Left ventricle myocardium inferior (tissue), 1 donor: ENCODE results near the gene SLC12A5. TPM values are rescaled to one million over a fixed set of nuclear protein-coding genes. Genes with fewer than 3 reads are reported as not detected.

Experiments used
- DNase-seq: peaks from one replicate; pipeline ENCODE4 v3.0.0-alpha.2; 2020
- H3K27ac ChIP-seq: fragments of 200-600 bp; replicated peaks from 2 replicates; pipeline ENCODE4 v1.8.0; 2021
- H3K27me3 ChIP-seq: fragments of 200-600 bp; 2 replicates; pipeline ENCODE4 v1.8.0; 2021; ENCODE audit warnings: low read depth
- H3K36me3 ChIP-seq: fragments of 200-600 bp; 2 replicates; pipeline ENCODE4 v1.8.0; 2021
- H3K4me1 ChIP-seq: fragments of 200-600 bp; 2 replicates; pipeline ENCODE4 v1.8.0; 2021
- H3K4me3 ChIP-seq: fragments of 200-600 bp; 2 replicates; pipeline ENCODE4 v1.8.0; 2021; ENCODE audit warnings: mild to moderate bottlenecking, moderate library complexity
- H3K9me3 ChIP-seq: fragments of 200-600 bp; replicated peaks from 2 replicates; pipeline ENCODE4 v1.8.0; 2021
- CTCF ChIP-seq: fragments of 200-600 bp; IDR thresholded peaks from 2 replicates; pipeline ENCODE4 v1.8.0; 2021; ENCODE audit warnings: antibody characterized with exemption, mild to moderate bottlenecking, borderline replicate concordance
- intact Hi-C: fragments of 100-400 bp; cut with micrococcal nuclease; formaldehyde crosslinking; loops from one replicate; pipeline ENCODE4 v1.11.0; 2022
- total RNA-seq: library from RNA; stranded (reverse); fragmentation: NEBNext Ultra II Directional; extraction: Animal tissue kit (Norgen Biotek cat#: 25700); gene quantifications from one replicate; pipeline ENCODE4 v1.2.1, GENCODE V29; 2021
- donor health status: DM: no; HTN: yes; CAD: no; lungs with severe emphysema.

Gene SLC12A5
- total RNA-seq, 1 donor from 2014 or later = not detected

- no peak for DNase-seq
- Histone ChIP-seq H3K27me3 (peaks cover 99% of the 10 kb centered on the region), H3K9me3 (no peaks in the 10 kb centered on the region), H3K4me3 (no peak overlapping the region), H3K27ac (no peak overlapping the region), H3K36me3 (no peaks in the 10 kb centered on the region), H3K4me1 (peaks cover 8% of the 10 kb centered on the region)
- no peak for TF ChIP-seq CTCF
- intact Hi-C loops = no loop called here
Observed at GRCh38 chr20:46004187-46004586, 24.8 kb upstream of the SLC12A5 start.

GRCh38 chr20:46004889-46005473 lies 24.0 kb upstream of the SLC12A5 start:
- Histone ChIP-seq H3K9me3 (no peaks in the 10 kb centered on the region), H3K4me3 (no peak overlapping the region), H3K36me3 (no peaks in the 10 kb centered on the region), H3K4me1 (peaks cover 9% of the 10 kb centered on the region), H3K27ac (no peak overlapping the region), H3K27me3 (peaks cover 99% of the 10 kb centered on the region)
- TF ChIP-seq CTCF = no peak
- no peak for DNase-seq
- intact Hi-C loops = no loop called here

- DNase-seq = no peak
- TF ChIP-seq CTCF = no peak
- H3K27ac ChIP-seq = no peak overlapping the region
- no peak overlapping the region for H3K4me3 ChIP-seq
- H3K36me3 ChIP-seq = no peaks in the 10 kb centered on the region
- intact Hi-C loops = no loop called here
- peaks cover 10% of the 10 kb centered on the region for H3K4me1 ChIP-seq
- peaks cover 100% of the 10 kb centered on the region for H3K27me3 ChIP-seq
- H3K9me3 ChIP-seq = no peaks in the 10 kb centered on the region
Observed at GRCh38 chr20:46006022-46006705, 22.9 kb upstream of the SLC12A5 start.

- Histone ChIP-seq H3K4me3 (no peak overlapping the region), H3K4me1 (peaks cover 10% of the 10 kb centered on the region), H3K27me3 (peaks cover 100% of the 10 kb centered on the region), H3K9me3 (no peaks in the 10 kb centered on the region), H3K27ac (no peak overlapping the region), H3K36me3 (no peaks in the 10 kb centered on the region)
- intact Hi-C loops = no loop called here
- TF ChIP-seq CTCF = no peak
- no peak for DNase-seq
Observed at GRCh38 chr20:46006964-46007363, 22.1 kb upstream of the SLC12A5 start.

- no peak overlapping the region for H3K27ac ChIP-seq
- no peak overlapping the region for H3K4me3 ChIP-seq
- H3K36me3 ChIP-seq = no peaks in the 10 kb centered on the region
- peaks cover 100% of the 10 kb centered on the region for H3K27me3 ChIP-seq
- no peak for DNase-seq
- H3K9me3 ChIP-seq = no peaks in the 10 kb centered on the region
- TF ChIP-seq CTCF = no peak
- peaks cover 10% of the 10 kb centered on the region for H3K4me1 ChIP-seq
- intact Hi-C loops = no loop called here
Observed at GRCh38 chr20:46007671-46008070, 21.3 kb upstream of the SLC12A5 start.
